G401.6 (cell line): ENCODE measurements around the gene SPC25.
"Not testable (repeated sequence)": the region's sequence is repeated elsewhere in the genome, so short reads cannot be mapped to it uniquely, and the experiment has no call there.

Experiments used
- FAIRE-seq: peaks from 2 replicates; lab custom pipeline; 2012; peaks lifted over from hg19 to GRCh38; lab: Jason Lieb, UNC

The SPC25 gene

GRCh38 chr2:168901003-168901402, 10.8 kb upstream of the SPC25 start, which contains the start of gene G6PC2:
G6PC2 (plus strand) TSS chr2:168901291; CDS start chr2:168901332, 41 bp downstream.
- FAIRE-seq = no peak

- peak; percentile 100 for FAIRE-seq
Measured at GRCh38 chr2:168897449-168897848, 7.2 kb upstream of the SPC25 start.

- FAIRE-seq = no peak
Measured at GRCh38 chr2:168896783-168897182, 6.6 kb upstream of the SPC25 start.

- FAIRE-seq = no peak
Measured at GRCh38 chr2:168895771-168896170, 5.5 kb upstream of the SPC25 start.

- FAIRE-seq = no peak
Measured at GRCh38 chr2:168894720-168895119, 4.5 kb upstream of the SPC25 start.

GRCh38 chr2:168894101-168894500, 3.9 kb upstream of the SPC25 start:
- FAIRE-seq = no peak

- FAIRE-seq = no peak
Measured at GRCh38 chr2:168892327-168892726, 2.1 kb upstream of the SPC25 start.

GRCh38 chr2:168889635-168890005, 610 bp downstream of the SPC25 start:
- no peak for FAIRE-seq

- no peak for FAIRE-seq
Measured at GRCh38 chr2:168884975-168885374, 5.3 kb downstream of the SPC25 start.

GRCh38 chr2:168882163-168882562, 8.1 kb downstream of the SPC25 start:
- not testable (repeated sequence) for FAIRE-seq

- FAIRE-seq = no peak
Measured at GRCh38 chr2:168874368-168875054, 15.7 kb downstream of the SPC25 start.

GRCh38 chr2:168870824-168871223, 19.4 kb downstream of the SPC25 start:
- FAIRE-seq = not testable (repeated sequence)

- FAIRE-seq = not testable (repeated sequence)
Measured at GRCh38 chr2:168870369-168870768, 19.9 kb downstream of the SPC25 start.

GRCh38 chr2:168867164-168867563, 23.1 kb downstream of the SPC25 start:
- not testable (repeated sequence) for FAIRE-seq

- no peak for FAIRE-seq
Measured at GRCh38 chr2:168858146-168858545, 32.1 kb downstream of the SPC25 start.

GRCh38 chr2:168855601-168856000, 34.6 kb downstream of the SPC25 start:
- no peak for FAIRE-seq

GRCh38 chr2:168854651-168855050, 35.6 kb downstream of the SPC25 start:
- FAIRE-seq = no peak

GRCh38 chr2:168853471-168853870, 36.8 kb downstream of the SPC25 start:
- FAIRE-seq = no peak

GRCh38 chr2:168852481-168852880, 37.7 kb downstream of the SPC25 start:
- FAIRE-seq = no peak

- no peak for FAIRE-seq
Measured at GRCh38 chr2:168851674-168852320, 38.4 kb downstream of the SPC25 start.

- FAIRE-seq = no peak
Measured at GRCh38 chr2:168850846-168851245, 39.4 kb downstream of the SPC25 start.

- FAIRE-seq = no peak
Measured at GRCh38 chr2:168849610-168850009, 40.6 kb downstream of the SPC25 start.

GRCh38 chr2:168848225-168848624, 42.0 kb downstream of the SPC25 start:
- no peak for FAIRE-seq

- FAIRE-seq = no peak
Measured at GRCh38 chr2:168843253-168843652, 47.0 kb downstream of the SPC25 start.
